IMR-90 (cell line): ENCODE results near the gene HS6ST3. TPM values are rescaled to one million over a fixed set of nuclear protein-coding genes. Genes with fewer than 3 reads are reported as not detected.

ENCODE experiments used
- ATAC-seq: fragments of 200-7000 bp; cut with Tn5 transposase; 2 replicates; pipeline ENCODE4 v1.9.1; 2020; ENCODE audit warnings: low read depth, mild to moderate bottlenecking, moderate library complexity
- BruUV-seq: library from RNA; stranded (reverse); fragments of 400-500 nt; replicated peaks from 2 replicates; lab custom pipeline; 2021; lab: Mats Ljungman, UMichigan
- CTCF ChIA-PET: fragments of 300-600 bp; formaldehyde crosslinking; extraction: SDS; loops from one replicate; lab custom pipeline; 2021; ENCODE audit warnings: antibody characterized with exemption; lab: Yijun Ruan, JAX
- POLR2A ChIA-PET: fragments of 300-600 bp; sonication (Branson Sonifier 250); formaldehyde crosslinking; loops from one replicate; lab custom pipeline; 2022; ENCODE audit warnings: antibody characterized with exemption; ENCODE audit not compliant: unreplicated experiment; lab: Charles Lee
- DNase-seq: peaks from one replicate; pipeline ENCODE4 v3.0.0; 2013
- H2AFZ ChIP-seq: replicated peaks from 2 replicates; pipeline ENCODE3; 2013; ENCODE audit warnings: low read length, mild to moderate bottlenecking; ENCODE audit not compliant: poor library complexity
- H2AK5ac ChIP-seq: 2 replicates; pipeline ENCODE4 v1.6.1; 2013; ENCODE audit warnings: low read depth, low read length, inconsistent platforms
- H2AK9ac ChIP-seq: replicated peaks from 2 replicates; pipeline ENCODE3; 2013; ENCODE audit warnings: mild to moderate bottlenecking, low read depth, low read length, moderate library complexity; ENCODE audit not compliant: poor library complexity
- H2BK120ac ChIP-seq: 2 replicates; pipeline ENCODE4 v1.6.1; 2013; ENCODE audit warnings: low read depth, low read length, inconsistent platforms
- H2BK15ac ChIP-seq: 3 replicates; pipeline ENCODE4 v1.6.1; 2013; ENCODE audit warnings: low read depth, low read length, inconsistent platforms
- H2BK20ac ChIP-seq: 2 replicates; pipeline ENCODE4 v1.6.1; 2013; ENCODE audit warnings: low read depth, mild to moderate bottlenecking, inconsistent platforms, low read length, moderate library complexity
- H2BK5ac ChIP-seq: 2 replicates; pipeline ENCODE4 v1.6.1; 2013; ENCODE audit warnings: mild to moderate bottlenecking, low read depth, low read length, inconsistent platforms; ENCODE audit not compliant: poor library complexity, severe bottlenecking
- H3K14ac ChIP-seq: replicated peaks from 2 replicates; pipeline ENCODE4 v1.6.1; 2013; ENCODE audit warnings: low read depth, low read length, inconsistent platforms
- H3K18ac ChIP-seq: 2 replicates; pipeline ENCODE4 v1.6.1; 2013; ENCODE audit warnings: low read depth, low read length, control low read depth
- H3K23ac ChIP-seq: 2 replicates; pipeline ENCODE4 v1.6.1; 2013; ENCODE audit warnings: low read depth, low read length, inconsistent platforms
- H3K27ac ChIP-seq: 2 replicates; pipeline ENCODE4 v1.5.1; 2013; ENCODE audit warnings: mild to moderate bottlenecking, control low read depth, low read length; ENCODE audit not compliant: insufficient read depth
- H3K27me3 ChIP-seq: 2 replicates; pipeline ENCODE4 v1.6.1; 2013; ENCODE audit warnings: low read length; ENCODE audit not compliant: control insufficient read depth, insufficient read depth
- H3K36me3 ChIP-seq: 2 replicates; pipeline ENCODE4 v1.6.1; 2013; ENCODE audit warnings: low read length, mixed read lengths; ENCODE audit not compliant: control insufficient read depth, insufficient read depth
- H3K4ac ChIP-seq: 2 replicates; pipeline ENCODE4 v1.6.1; 2013; ENCODE audit warnings: low read depth, low read length, inconsistent platforms
- H3K4me1 ChIP-seq: 2 replicates; pipeline ENCODE4 v1.6.1; 2013; ENCODE audit warnings: low read length, mixed read lengths; ENCODE audit not compliant: control insufficient read depth, insufficient read depth
- H3K4me2 ChIP-seq: 2 replicates; pipeline ENCODE4 v1.6.1; 2013; ENCODE audit warnings: low read depth, mild to moderate bottlenecking, control low read depth, low read length, moderate library complexity
- H3K4me3 ChIP-seq: 2 replicates; pipeline ENCODE4 v1.5.1; 2013; ENCODE audit warnings: low read depth, mild to moderate bottlenecking, control low read depth, low read length, moderate library complexity; ENCODE audit not compliant: insufficient read depth
- H3K56ac ChIP-seq: 2 replicates; pipeline ENCODE4 v1.6.1; 2013; ENCODE audit warnings: low read length, inconsistent platforms; ENCODE audit not compliant: insufficient read depth; ENCODE audit errors: extremely low read depth
- H3K79me1 ChIP-seq, 2 experiments: 2 replicates each; pipeline ENCODE4 v1.6.1; 2013; ENCODE audit warnings: low read length in 2 of 2, inconsistent platforms in 1 of 2, low read depth in 1 of 2
- H3K9ac ChIP-seq: 2 replicates; pipeline ENCODE4 v1.6.1; 2013; ENCODE audit warnings: low read depth, low read length, control low read depth
- H3K9me1 ChIP-seq: 2 replicates; pipeline ENCODE4 v1.6.1; 2013; ENCODE audit warnings: low read length, inconsistent platforms; ENCODE audit not compliant: insufficient read depth
- H3K9me3 ChIP-seq: 2 replicates; pipeline ENCODE4 v1.6.1; 2013; ENCODE audit warnings: low read length; ENCODE audit not compliant: control insufficient read depth, insufficient read depth
- H4K20me1 ChIP-seq: 2 replicates; pipeline ENCODE4 v1.6.1; 2013; ENCODE audit warnings: low read length, inconsistent platforms; ENCODE audit not compliant: insufficient read depth
- H4K5ac ChIP-seq: 2 replicates; pipeline ENCODE4 v1.6.1; 2013; ENCODE audit warnings: mild to moderate bottlenecking, low read depth, low read length, control low read depth
- H4K8ac ChIP-seq, 2 experiments: 2 replicates each; pipeline ENCODE4 v1.6.1; 2013; ENCODE audit warnings: low read depth in 2 of 2, low read length in 2 of 2, control low read depth in 1 of 2, inconsistent platforms in 1 of 2
- H4K91ac ChIP-seq: 2 replicates; pipeline ENCODE4 v1.6.1; 2013; ENCODE audit warnings: low read depth, low read length, inconsistent platforms; ENCODE audit not compliant: insufficient read depth
- BHLHE40 ChIP-seq: fragments of 150-350 bp; IDR thresholded peaks from 2 replicates; pipeline ENCODE4 v1.6.1; 2016; ENCODE audit warnings: mild to moderate bottlenecking, low read depth, low read length
- CEBPB ChIP-seq: IDR thresholded peaks from 2 replicates; pipeline ENCODE4 v1.6.1; 2012; ENCODE audit warnings: low read depth, low read length, improper control_type of control experiment
- CHD1 ChIP-seq: IDR thresholded peaks from 2 replicates; pipeline ENCODE4 v1.6.1; 2012; ENCODE audit warnings: low read depth, low read length, improper control_type of control experiment
- CTCF ChIP-seq: conservative IDR thresholded peaks from 2 replicates; pipeline ENCODE4 v1.5.1; 2012; ENCODE audit warnings: mild to moderate bottlenecking, low read depth, low read length, improper control_type of control experiment
- ELK1 ChIP-seq: fragments of 150-350 bp; IDR thresholded peaks from 2 replicates; pipeline ENCODE4 v1.6.1; 2016; ENCODE audit warnings: low read depth, mild to moderate bottlenecking, low read length, moderate library complexity, borderline replicate concordance
- FOS ChIP-seq: fragments of 150-350 bp; IDR thresholded peaks from 2 replicates; pipeline ENCODE4 v1.6.1; 2016; ENCODE audit warnings: low read depth, low read length
- MAFK ChIP-seq: IDR thresholded peaks from 2 replicates; pipeline ENCODE4 v1.6.1; 2012; ENCODE audit warnings: low read depth, low read length, improper control_type of control experiment
- MAZ ChIP-seq: IDR thresholded peaks from 2 replicates; pipeline ENCODE4 v1.6.1; 2012; ENCODE audit warnings: low read depth, mild to moderate bottlenecking, low read length, improper control_type of control experiment, moderate library complexity, borderline replicate concordance
- MXI1 ChIP-seq: IDR thresholded peaks from 2 replicates; pipeline ENCODE4 v1.6.1; 2012; ENCODE audit warnings: low read depth, mild to moderate bottlenecking, low read length, moderate library complexity, borderline replicate concordance
- NFE2L2 ChIP-seq: fragments of 150-350 bp; IDR thresholded peaks from 2 replicates; pipeline ENCODE4 v1.6.1; 2016; ENCODE audit warnings: low read depth, mild to moderate bottlenecking, low read length
- POLR2A ChIP-seq: IDR thresholded peaks from 2 replicates; pipeline ENCODE4 v1.6.1; 2012; ENCODE audit warnings: mild to moderate bottlenecking, low read depth, low read length
- RAD21 ChIP-seq: IDR thresholded peaks from 2 replicates; pipeline ENCODE4 v1.6.1; 2012; ENCODE audit warnings: low read length, improper control_type of control experiment
- RCOR1 ChIP-seq: IDR thresholded peaks from 2 replicates; pipeline ENCODE4 v1.6.1; 2012; ENCODE audit warnings: mild to moderate bottlenecking, low read length, improper control_type of control experiment; ENCODE audit not compliant: insufficient replicate concordance
- RFX5 ChIP-seq: IDR thresholded peaks from 2 replicates; pipeline ENCODE4 v1.8.0; 2012; ENCODE audit warnings: low read depth, mild to moderate bottlenecking, low read length, moderate library complexity
- SMC3 ChIP-seq: fragments of 150-350 bp; IDR thresholded peaks from 2 replicates; pipeline ENCODE4 v1.6.1; 2016; ENCODE audit warnings: low read depth, mild to moderate bottlenecking, antibody characterized with exemption, low read length, moderate library complexity
- USF2 ChIP-seq: fragments of 150-350 bp; IDR thresholded peaks from 2 replicates; pipeline ENCODE4 v1.6.1; 2017; ENCODE audit warnings: mild to moderate bottlenecking, antibody characterized with exemption, low read length, low read depth
- WGBS, 2 experiments: methylation state at CpG; one replicate each; pipeline versions ENCODE4 v1.1.5 to v1.1.7; 2013; ENCODE audit warnings: missing lambda C conversion rate in 2 of 2; ENCODE audit not compliant: insufficient read length in 1 of 2; ENCODE audit errors: extremely low coverage in 2 of 2; 5-methylcytosine and 5-hydroxymethylcytosine counted together
- dilution Hi-C: fragments of 300-500 bp; cut with HindIII; formaldehyde crosslinking; loops from one replicate; pipeline ENCODE4 v1.14.3; 2018; ENCODE audit warnings: low sequenced_read_pairs; ENCODE audit not compliant: unreplicated experiment
- in situ Hi-C: fragments of 300-500 bp; cut with MboI; formaldehyde crosslinking; loops from 3 replicates; pipeline ENCODE4 v1.14.3; 2019; ENCODE audit warnings: low sequenced_read_pairs, inconsistent platforms, mixed read lengths
- intact Hi-C: fragments of 100-400 bp; cut with micrococcal nuclease; formaldehyde crosslinking; loops from 2 replicates; pipeline ENCODE4 v1.10.0; 2022
- polyA plus RNA-seq, 3 experiments: library from polyadenylated mRNA; depleted of rRNA; stranded (reverse); fragments of >200 nt; gene quantifications; 2 replicates each; pipeline ENCODE4 v1.2.3, GENCODE V29; 2012; ENCODE audit warnings: low replicate concordance in 1 of 3
- total RNA-seq: library from RNA; depleted of rRNA; stranded (reverse); fragments of >200 nt; gene quantifications from 2 replicates; pipeline ENCODE4 v1.2.3, GENCODE V29; 2012

Gene HS6ST3
- total and polyA plus RNA-seq, 2 of the 4 experiments (the other 2 are of a cell fraction) = not detected

GRCh38 chr13:96223231-96223630 lies 133.3 kb downstream of the HS6ST3 start:
- POLR2A ChIA-PET = no interaction called here
- Histone ChIP-seq H3K4me1 (no peaks in the 10 kb centered on the region), H3K4ac (no peak overlapping the region), H3K27me3 (no peaks in the 10 kb centered on the region), H3K36me3 (no peaks in the 10 kb centered on the region), H2BK15ac (no peak overlapping the region), H3K79me1 (no peaks in the 10 kb centered on the region), H3K23ac (no peak overlapping the region), H2BK20ac (no peak overlapping the region), H4K5ac (no peak overlapping the region), H3K18ac (no peak overlapping the region), H3K9ac (no peak overlapping the region), H3K4me2 (no peak overlapping the region), H3K9me1 (no peaks in the 10 kb centered on the region), H2AFZ (no peak overlapping the region), H4K20me1 (no peaks in the 10 kb centered on the region), H2BK120ac (no peak overlapping the region), H2AK5ac (no peak overlapping the region), H3K4me3 (no peak overlapping the region), H3K9me3 (peaks cover 2% of the 10 kb centered on the region; the same call in 1 of the 2 replicates), H3K14ac (no peak overlapping the region), H2AK9ac (no peak overlapping the region), H2BK5ac (no peak overlapping the region), H4K8ac (no peak overlapping the region), H3K27ac (no peak overlapping the region), H4K91ac (no peak overlapping the region), H3K56ac (no peak overlapping the region)
- DNase-seq (no peak), ATAC-seq (no peak)
- TF ChIP-seq CTCF (no peak), RFX5 (no peak), POLR2A (no peak), ELK1 (no peak), BHLHE40 (no peak), CHD1 (no peak), RAD21 (no peak), SMC3 (no peak), USF2 (no peak), MAFK (no peak), FOS (no peak), NFE2L2 (no peak), MAZ (no peak), MXI1 (no peak), CEBPB (no peak), RCOR1 (no peak)
- dilution Hi-C loops = no loop called here
- in situ Hi-C loops = no loop called here
- BruUV-seq = no TSS peak
- 50% methylated on average over 2 of the region's 5 CpGs; no CpG with 5 or more reads in 1 of the 2 experiments for WGBS, 2 experiments
- CTCF ChIA-PET = no interaction called here
- intact Hi-C loops = no loop called here
